HUES48 (cell line): ENCODE data around the gene SLC5A5.

Experiments used
- H3K27ac ChIP-seq: one replicate; pipeline ENCODE4 v1.7.0; 2013; ENCODE audit warnings: low read depth, low read length, inconsistent platforms
- H3K27me3 ChIP-seq: 2 replicates; pipeline ENCODE4 v1.6.1; 2013; ENCODE audit warnings: mild to moderate bottlenecking, low read length; ENCODE audit not compliant: control insufficient read depth, insufficient read depth
- H3K36me3 ChIP-seq: 2 replicates; pipeline ENCODE4 v1.6.1; 2013; ENCODE audit warnings: low read length; ENCODE audit not compliant: control insufficient read depth, insufficient read depth
- H3K4me1 ChIP-seq: 2 replicates; pipeline ENCODE4 v1.6.1; 2013; ENCODE audit warnings: mild to moderate bottlenecking, low read length; ENCODE audit not compliant: control insufficient read depth, insufficient read depth
- H3K4me3 ChIP-seq: 2 replicates; pipeline ENCODE4 v1.5.1; 2013; ENCODE audit warnings: mild to moderate bottlenecking, low read depth, low read length
- H3K9ac ChIP-seq: 2 replicates; pipeline ENCODE4 v1.6.1; 2013; ENCODE audit warnings: mild to moderate bottlenecking, low read depth, low read length, moderate library complexity
- H3K9me3 ChIP-seq: 2 replicates; pipeline ENCODE4 v1.6.1; 2013; ENCODE audit warnings: low read length; ENCODE audit not compliant: control insufficient read depth, insufficient read depth

SLC5A5 gene

GRCh38 chr19:17836530-17836929 lies 35.2 kb upstream of the SLC5A5 start:
- Histone ChIP-seq H3K27me3 (peaks cover 3% of the 10 kb centered on the region), H3K9me3 (no peaks in the 10 kb centered on the region), H3K4me3 (no peak overlapping the region), H3K27ac (no peak overlapping the region), H3K9ac (no peak overlapping the region), H3K36me3 (no peaks in the 10 kb centered on the region), H3K4me1 (peaks cover 5% of the 10 kb centered on the region; the same call in 1 of the 2 replicates)

- no peaks in the 10 kb centered on the region for H3K36me3 ChIP-seq
- H3K4me1 ChIP-seq = peaks cover 5% of the 10 kb centered on the region; the same call in 1 of the 2 replicates
- no peak overlapping the region for H3K9ac ChIP-seq
- H3K27me3 ChIP-seq = peaks cover 6% of the 10 kb centered on the region
- no peak overlapping the region for H3K4me3 ChIP-seq
- H3K27ac ChIP-seq = no peak overlapping the region
- no peaks in the 10 kb centered on the region for H3K9me3 ChIP-seq
These were observed 33.8 kb upstream of the SLC5A5 start for GRCh38 chr19:17837972-17838371.

- peaks cover under 1% of the 10 kb centered on the region; the same call in 1 of the 2 replicates for H3K4me1 ChIP-seq
- H3K27ac ChIP-seq = no peak overlapping the region
- H3K9ac ChIP-seq = no peak overlapping the region
- no peak overlapping the region for H3K4me3 ChIP-seq
- H3K9me3 ChIP-seq = no peaks in the 10 kb centered on the region
- peaks cover 11% of the 10 kb centered on the region for H3K27me3 ChIP-seq
- H3K36me3 ChIP-seq = no peaks in the 10 kb centered on the region
These were observed 31.7 kb upstream of the SLC5A5 start for GRCh38 chr19:17840019-17840418.

- Histone ChIP-seq H3K27me3 (peaks cover 11% of the 10 kb centered on the region), H3K9ac (no peak overlapping the region), H3K36me3 (no peaks in the 10 kb centered on the region), H3K9me3 (no peaks in the 10 kb centered on the region), H3K4me3 (peak overlapping the region; percentile 54), H3K27ac (no peak overlapping the region), H3K4me1 (no peaks in the 10 kb centered on the region; the same call in 1 of the 2 replicates)
These were observed 30.4 kb upstream of the SLC5A5 start for GRCh38 chr19:17841371-17841809.

- Histone ChIP-seq H3K4me3 (peak overlapping the region; percentile 69), H3K27me3 (peaks cover 11% of the 10 kb centered on the region), H3K4me1 (no peaks in the 10 kb centered on the region; the same call in 1 of the 2 replicates), H3K9ac (peak overlapping the region; percentile 35; the same call in 1 of the 2 replicates), H3K9me3 (no peaks in the 10 kb centered on the region), H3K36me3 (no peaks in the 10 kb centered on the region), H3K27ac (peak overlapping the region; percentile 42)
These were observed 29.7 kb upstream of the SLC5A5 start for GRCh38 chr19:17841810-17842662.

GRCh38 chr19:17842663-17843291 lies 29.0 kb upstream of the SLC5A5 start:
- H3K4me3 ChIP-seq = peak overlapping the region; percentile 69
- H3K27ac ChIP-seq = no peak overlapping the region
- peak overlapping the region; percentile 35; the same call in 1 of the 2 replicates for H3K9ac ChIP-seq

GRCh38 chr19:17843292-17843827 lies 28.4 kb upstream of the SLC5A5 start:
- Histone ChIP-seq H3K4me3 (no peak overlapping the region), H3K4me1 (no peaks in the 10 kb centered on the region; the same call in 1 of the 2 replicates), H3K36me3 (no peaks in the 10 kb centered on the region), H3K9me3 (no peaks in the 10 kb centered on the region), H3K27me3 (peaks cover 16% of the 10 kb centered on the region), H3K9ac (no peak overlapping the region), H3K27ac (no peak overlapping the region)

More at GRCh38 chr19:17842663-17843291, 29.0 kb upstream of the SLC5A5 start:
- H3K27me3 ChIP-seq = peaks cover 11% of the 10 kb centered on the region
- no peaks in the 10 kb centered on the region for H3K36me3 ChIP-seq
- no peaks in the 10 kb centered on the region; the same call in 1 of the 2 replicates for H3K4me1 ChIP-seq
- no peaks in the 10 kb centered on the region for H3K9me3 ChIP-seq

- Histone ChIP-seq H3K4me3 (no peak overlapping the region), H3K9ac (no peak overlapping the region), H3K27ac (no peak overlapping the region), H3K4me1 (no peaks in the 10 kb centered on the region; the same call in 1 of the 2 replicates), H3K27me3 (peaks cover 17% of the 10 kb centered on the region), H3K36me3 (no peaks in the 10 kb centered on the region), H3K9me3 (no peaks in the 10 kb centered on the region)
These were observed 27.7 kb upstream of the SLC5A5 start for GRCh38 chr19:17843908-17844490.

- Histone ChIP-seq H3K27ac (no peak overlapping the region), H3K4me3 (no peak overlapping the region), H3K9ac (no peak overlapping the region), H3K27me3 (peaks cover 17% of the 10 kb centered on the region), H3K36me3 (no peaks in the 10 kb centered on the region), H3K9me3 (no peaks in the 10 kb centered on the region), H3K4me1 (no peaks in the 10 kb centered on the region; the same call in 1 of the 2 replicates)
These were observed 25.6 kb upstream of the SLC5A5 start for GRCh38 chr19:17846146-17846545.

GRCh38 chr19:17847538-17848366 lies 24.0 kb upstream of the SLC5A5 start, which contains the start of gene JAK3:
JAK3 (minus strand) TSS chr19:17847982; CDS start chr19:17844417, 3,565 bp downstream.
- H3K9me3 ChIP-seq = no peaks in the 10 kb centered on the region
- peaks cover 13% of the 10 kb centered on the region for H3K27me3 ChIP-seq
- H3K4me1 ChIP-seq = no peaks in the 10 kb centered on the region; the same call in 1 of the 2 replicates
- no peak within 1 kb of the TSS; the same call in 1 of the 2 replicates for H3K4me3 ChIP-seq
- H3K9ac ChIP-seq = no peak within 1 kb of the TSS
- no peaks in the 10 kb centered on the region for H3K36me3 ChIP-seq
- H3K27ac ChIP-seq = no peak within 1 kb of the TSS
